GM12873 (cell line): Measurements from ENCODE around the gene NTNG2.

Source experiments
- TF ChIP-seq, protein P1 (sequence below): IDR thresholded peaks from 2 replicates; pipeline ENCODE4 v1.5.1; 2012; ENCODE audit warnings: low read depth, mild to moderate bottlenecking, moderate library complexity, low read length, control low read depth; ENCODE audit not compliant: insufficient read depth; ENCODE audit errors: missing control alignments

NTNG2 gene

DNA sequence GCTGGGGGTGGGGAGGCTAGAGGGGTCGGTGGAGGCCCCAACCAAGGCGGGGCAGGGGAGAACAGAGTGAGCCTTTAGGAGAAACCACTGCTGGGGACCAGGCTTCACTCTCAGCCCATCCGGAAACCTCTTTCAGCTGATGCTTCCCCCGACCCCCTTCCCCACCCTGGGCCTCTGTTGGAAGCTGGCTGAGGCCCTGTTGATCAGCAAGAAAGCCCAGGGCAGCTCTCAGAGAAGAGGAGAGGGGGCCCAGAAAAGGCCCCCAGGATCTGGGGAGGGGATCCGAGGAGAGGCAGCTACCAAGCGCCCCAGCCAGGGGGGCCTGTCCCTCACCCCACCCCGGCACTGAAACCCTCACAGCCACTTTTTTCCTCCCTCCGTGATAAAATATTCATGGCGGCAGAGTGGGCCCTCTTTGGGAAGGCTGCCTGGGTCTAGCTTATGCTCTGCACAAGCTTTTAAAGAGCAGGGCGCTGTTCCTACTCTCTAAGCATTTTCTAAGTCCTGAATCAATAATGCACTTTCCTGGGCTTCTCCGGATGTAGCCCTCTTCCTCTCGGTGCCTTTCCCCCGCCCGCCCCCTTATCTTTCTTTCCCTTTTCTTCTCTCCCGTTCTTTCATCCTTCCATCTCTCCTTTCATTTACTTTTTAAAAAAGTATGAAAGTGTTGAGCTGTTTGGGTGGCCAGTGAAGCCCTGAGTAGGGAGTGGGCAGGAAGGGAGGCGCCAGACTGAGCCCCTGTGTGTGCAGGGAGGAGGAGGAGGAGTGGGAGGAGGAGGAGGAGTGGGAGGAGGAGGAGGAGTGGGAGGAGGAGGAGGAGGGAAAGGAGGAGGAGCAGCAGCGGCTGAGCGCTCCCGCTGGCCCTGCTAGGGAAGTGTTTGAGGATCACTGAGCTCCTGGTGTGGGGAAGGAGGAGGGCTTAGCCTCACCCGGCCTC, 23.5 kb downstream of the NTNG2 start:
- TF ChIP-seq, protein P1, sequence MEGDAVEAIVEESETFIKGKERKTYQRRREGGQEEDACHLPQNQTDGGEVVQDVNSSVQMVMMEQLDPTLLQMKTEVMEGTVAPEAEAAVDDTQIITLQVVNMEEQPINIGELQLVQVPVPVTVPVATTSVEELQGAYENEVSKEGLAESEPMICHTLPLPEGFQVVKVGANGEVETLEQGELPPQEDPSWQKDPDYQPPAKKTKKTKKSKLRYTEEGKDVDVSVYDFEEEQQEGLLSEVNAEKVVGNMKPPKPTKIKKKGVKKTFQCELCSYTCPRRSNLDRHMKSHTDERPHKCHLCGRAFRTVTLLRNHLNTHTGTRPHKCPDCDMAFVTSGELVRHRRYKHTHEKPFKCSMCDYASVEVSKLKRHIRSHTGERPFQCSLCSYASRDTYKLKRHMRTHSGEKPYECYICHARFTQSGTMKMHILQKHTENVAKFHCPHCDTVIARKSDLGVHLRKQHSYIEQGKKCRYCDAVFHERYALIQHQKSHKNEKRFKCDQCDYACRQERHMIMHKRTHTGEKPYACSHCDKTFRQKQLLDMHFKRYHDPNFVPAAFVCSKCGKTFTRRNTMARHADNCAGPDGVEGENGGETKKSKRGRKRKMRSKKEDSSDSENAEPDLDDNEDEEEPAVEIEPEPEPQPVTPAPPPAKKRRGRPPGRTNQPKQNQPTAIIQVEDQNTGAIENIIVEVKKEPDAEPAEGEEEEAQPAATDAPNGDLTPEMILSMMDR = no peak

DNA sequence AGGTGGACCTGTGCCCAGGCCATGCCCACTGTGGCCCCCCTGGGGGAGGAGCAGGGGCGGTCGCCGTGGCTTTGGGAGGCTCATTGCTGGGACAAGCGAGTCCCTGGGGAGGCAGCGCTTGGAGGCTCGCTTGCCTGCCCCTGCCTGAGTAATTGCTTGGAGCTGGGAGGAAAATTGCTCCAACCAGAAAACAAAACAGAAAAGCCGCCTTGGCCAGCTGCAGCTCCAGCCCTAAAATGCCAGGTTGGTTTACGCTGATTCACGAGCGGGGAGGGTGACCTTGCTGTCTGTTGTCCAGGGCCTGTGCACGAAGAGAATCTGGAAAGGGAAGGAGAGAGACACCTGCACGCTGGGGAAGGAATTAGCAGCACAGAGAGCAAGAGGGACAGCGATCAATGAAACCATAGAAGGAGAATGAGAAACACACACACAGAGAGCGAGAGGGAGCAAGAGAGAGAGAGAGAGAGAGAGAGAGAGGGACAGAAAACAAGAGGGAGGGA, 25.3 kb downstream of the NTNG2 start:
- TF ChIP-seq, protein P1 = no peak

DNA sequence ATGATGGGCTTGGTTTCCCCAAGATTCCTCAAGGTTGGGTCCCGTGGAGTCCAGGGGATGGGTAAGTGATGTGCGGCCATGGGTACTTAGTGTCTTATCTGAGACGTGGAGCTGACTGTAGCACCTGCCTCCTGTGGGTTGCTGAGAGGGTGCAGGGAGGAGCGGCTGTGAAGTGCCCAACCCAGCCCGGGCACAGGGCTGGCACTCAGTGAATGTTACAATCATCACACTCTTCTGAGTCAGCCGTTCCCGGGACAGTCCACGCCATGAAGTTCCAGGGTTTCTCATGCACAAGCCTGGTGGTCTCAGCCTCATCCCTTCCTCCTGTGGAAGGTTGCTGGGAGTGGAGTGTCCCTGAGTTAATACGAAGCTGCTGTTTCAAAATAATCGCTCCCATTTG, 29.1 kb downstream of the NTNG2 start:
- TF ChIP-seq, protein P1 = no peak

DNA sequence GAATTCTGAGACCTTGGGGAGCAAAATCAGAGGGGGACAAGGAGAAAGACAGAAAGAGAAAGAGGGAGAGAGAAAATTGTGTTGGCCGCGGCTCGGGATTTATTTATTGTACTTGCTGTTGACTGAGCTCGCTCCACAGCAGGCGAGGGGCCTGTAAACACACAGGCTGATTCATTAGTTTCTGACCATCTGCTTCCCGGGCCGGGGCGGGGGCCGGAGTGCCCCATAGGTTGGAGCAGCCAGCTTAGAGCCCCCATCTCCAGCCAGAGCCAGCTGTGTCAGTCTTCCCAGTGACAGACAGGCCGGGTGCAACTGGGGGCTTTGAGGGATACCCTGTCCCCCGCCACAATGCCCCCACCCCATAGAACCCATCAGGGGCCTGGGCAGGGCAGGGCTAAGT, 30.9 kb downstream of the NTNG2 start:
- TF ChIP-seq, protein P1 = no peak

DNA sequence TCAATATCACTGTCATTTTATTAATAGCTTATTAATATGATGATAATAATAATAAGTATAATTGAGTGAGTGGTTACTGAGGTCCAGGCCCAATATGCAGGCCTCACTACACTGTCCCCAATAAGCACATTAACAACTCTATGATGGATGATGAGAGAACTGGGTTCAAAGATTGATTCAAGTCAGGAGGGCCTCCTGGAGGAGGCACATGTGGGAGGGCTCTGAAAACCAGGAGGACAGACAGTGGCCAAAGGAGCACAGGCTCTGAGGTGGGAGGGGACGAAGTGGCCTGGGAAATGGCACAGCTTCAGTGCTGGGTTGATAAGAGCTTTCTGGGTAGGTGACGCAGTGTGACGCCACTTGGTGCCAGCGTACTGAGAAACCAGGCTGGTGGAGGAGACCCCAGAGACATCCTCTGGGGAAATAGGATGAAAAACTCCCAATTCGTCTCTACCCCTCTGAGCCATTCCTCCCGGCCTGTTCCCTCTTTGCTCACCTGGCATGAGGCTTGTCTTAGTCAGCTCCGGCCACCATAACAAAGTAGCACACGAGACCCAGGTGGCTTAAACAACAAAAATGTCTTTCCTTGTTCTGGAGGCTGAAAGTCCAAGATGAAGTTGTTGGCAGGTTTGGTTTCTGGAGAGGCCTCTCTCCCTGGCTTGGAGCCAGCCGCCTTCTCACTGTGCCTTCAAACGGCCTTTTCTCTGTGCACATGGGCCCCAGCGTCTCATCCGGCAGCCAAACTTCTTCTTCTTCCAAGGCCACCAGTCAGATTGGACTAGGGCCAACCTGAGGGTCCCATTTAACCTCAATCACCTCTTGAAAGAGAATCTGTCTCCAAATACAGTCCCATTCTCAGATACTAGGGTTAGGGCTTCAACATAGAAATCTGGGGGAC, 31.6 kb downstream of the NTNG2 start:
- TF ChIP-seq, protein P1 = no peak

DNA sequence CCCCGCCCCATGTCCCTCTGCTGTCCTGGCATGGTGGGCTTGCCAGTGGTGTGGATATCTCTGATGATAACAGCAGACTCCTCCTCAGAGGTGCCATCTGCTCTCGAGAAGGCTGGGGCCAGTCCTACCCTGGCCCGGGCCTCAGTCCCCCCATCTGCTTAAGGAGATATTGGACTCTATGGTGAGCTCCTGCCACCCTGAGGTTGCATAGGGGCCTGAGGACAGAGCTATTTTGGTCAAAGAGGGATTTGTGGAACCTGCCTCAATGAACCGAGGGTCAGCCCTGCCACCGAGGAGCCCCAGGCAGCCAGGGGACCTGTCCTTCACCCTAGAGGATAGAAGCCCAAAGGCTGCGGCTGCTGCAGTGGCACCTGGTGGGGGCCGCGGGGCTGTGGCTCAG, 32.6 kb downstream of the NTNG2 start:
- TF ChIP-seq, protein P1 = no peak

DNA sequence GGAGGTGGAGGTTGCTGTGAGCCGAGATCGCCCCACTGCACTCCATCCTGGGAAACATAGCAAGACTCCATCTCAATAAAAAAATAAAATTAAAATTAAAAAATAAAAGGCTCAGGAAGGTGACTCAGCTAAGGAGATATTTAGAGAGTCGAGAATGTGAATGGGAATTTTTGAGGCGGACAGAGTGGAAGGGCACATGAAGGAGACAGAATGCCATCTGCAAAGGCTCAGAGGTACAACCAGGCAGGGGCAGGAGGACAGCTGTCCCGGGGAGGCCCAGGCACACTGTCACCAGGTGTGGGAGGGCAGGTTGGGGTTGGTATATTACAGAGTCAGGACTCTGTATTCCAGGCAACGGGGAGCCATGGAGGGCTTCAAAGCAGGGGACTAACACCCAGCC, 35.5 kb downstream of the NTNG2 start:
- TF ChIP-seq, protein P1 = no peak
